Neural cell (in vitro differentiated cells): Measurements from ENCODE around the gene TBX4. TPM values are rescaled to one million over a fixed set of nuclear protein-coding genes. Genes with fewer than 3 reads are reported as not detected.
"Not testable (repeated sequence)": the region's sequence is repeated elsewhere in the genome, so short reads cannot be mapped to it uniquely, and the experiment has no call there.

Experiments
- H2AFZ ChIP-seq: fragments of 200-600, 300-800 bp; sonication (generic), shearing (Covaris generic); 2 replicates; pipeline ENCODE4 v1.6.0; 2014; ENCODE audit warnings: low read depth, mild to moderate bottlenecking, antibody characterized with exemption, low read length, moderate library complexity
- H3F3A ChIP-seq: fragments of 200-600 bp; shearing (Covaris generic); 2 replicates; pipeline ENCODE4 v1.6.1; 2016; ENCODE audit warnings: mild to moderate bottlenecking, moderate library complexity, mixed read lengths, antibody characterized with exemption, low read length; ENCODE audit not compliant: insufficient read depth, poor library complexity, severe bottlenecking
- H3K27ac ChIP-seq: fragments of 200-600, 300-800 bp; sonication (generic), shearing (Covaris generic); 2 replicates; pipeline ENCODE4 v1.5.1; 2014; ENCODE audit warnings: mild to moderate bottlenecking, low read length, moderate library complexity
- H3K27me3 ChIP-seq: fragments of 300-800, 200-600 bp; sonication (generic), shearing (Covaris generic); 2 replicates; pipeline ENCODE4 v1.6.0; 2014; ENCODE audit warnings: mild to moderate bottlenecking, low read depth, low read length, moderate library complexity; ENCODE audit not compliant: insufficient read depth
- H3K36me3 ChIP-seq: fragments of 300-800, 200-600 bp; sonication (generic), shearing (Covaris generic); 2 replicates; pipeline ENCODE4 v1.5.1; 2014; ENCODE audit warnings: mild to moderate bottlenecking, antibody characterized with exemption, low read length, moderate library complexity; ENCODE audit not compliant: insufficient read depth
- H3K4me2 ChIP-seq: fragments of 300-800, 200-600 bp; sonication (generic), shearing (Covaris generic); 2 replicates; pipeline ENCODE4 v1.6.0; 2014; ENCODE audit warnings: mild to moderate bottlenecking, low read length
- H3K4me3 ChIP-seq: fragments of 300-800, 200-600 bp; sonication (generic), shearing (Covaris generic); 2 replicates; pipeline ENCODE4 v1.5.1; 2014; ENCODE audit warnings: mild to moderate bottlenecking, low read length, moderate library complexity
- H3K79me2 ChIP-seq: fragments of 200-600 bp; shearing (Covaris generic); replicated peaks from 2 replicates; pipeline ENCODE4 v1.6.0; 2014; ENCODE audit warnings: mild to moderate bottlenecking, low read length, moderate library complexity; ENCODE audit not compliant: insufficient read depth
- H3K9ac ChIP-seq: fragments of 300-800, 200-600 bp; sonication (generic), shearing (Covaris generic); 2 replicates; pipeline ENCODE4 v1.6.1; 2016; ENCODE audit warnings: mild to moderate bottlenecking, low read length, mixed read lengths
- H3K9me2 ChIP-seq: fragments of 200-600 bp; shearing (Covaris generic); 2 replicates; pipeline ENCODE4 v1.6.1; 2016; ENCODE audit warnings: mild to moderate bottlenecking, low read length, mixed read lengths; ENCODE audit not compliant: insufficient read depth
- H3K9me3 ChIP-seq: fragments of 200-600, 300-800 bp; sonication (generic), shearing (Covaris generic); 2 replicates; pipeline ENCODE4 v1.6.1; 2016; ENCODE audit warnings: mild to moderate bottlenecking, mixed run types, low read length, moderate library complexity, mixed read lengths
- H4K20me1 ChIP-seq: fragments of 200-600 bp; shearing (Covaris generic); 2 replicates; pipeline ENCODE4 v1.6.1; 2016; ENCODE audit warnings: mild to moderate bottlenecking, mixed run types; ENCODE audit not compliant: insufficient read depth
- CTCF ChIP-seq: fragments of 450-650 bp; IDR thresholded peaks from 2 replicates; pipeline ENCODE4 v1.5.1; 2014; ENCODE audit warnings: antibody characterized with exemption, mild to moderate bottlenecking, moderate library complexity; ENCODE audit not compliant: poor library complexity, severe bottlenecking
- EP300 ChIP-seq: fragments of 450-650 bp; conservative IDR thresholded peaks from 2 replicates; pipeline ENCODE4 v1.6.1; 2014; ENCODE audit warnings: antibody characterized with exemption, mild to moderate bottlenecking, moderate library complexity; ENCODE audit not compliant: poor library complexity, severe bottlenecking
- EZH2 ChIP-seq: fragments of 200-600, 300-800 bp; shearing (Covaris generic), sonication (generic); IDR thresholded peaks from 2 replicates; pipeline ENCODE4 v1.6.1; 2014; ENCODE audit warnings: antibody characterized with exemption, low read length, borderline replicate concordance, mild to moderate bottlenecking; ENCODE audit not compliant: insufficient read depth, poor library complexity, severe bottlenecking
- MXI1 ChIP-seq: fragments of 450-650 bp; conservative IDR thresholded peaks from 2 replicates; pipeline ENCODE4 v1.6.1; 2014; ENCODE audit warnings: antibody characterized with exemption, mild to moderate bottlenecking; ENCODE audit not compliant: poor library complexity, severe bottlenecking
- POLR2AphosphoS5 ChIP-seq: IDR thresholded peaks from 2 replicates; pipeline ENCODE4 v1.6.1; 2012
- RAD21 ChIP-seq: fragments of 450-650 bp; conservative IDR thresholded peaks from 2 replicates; pipeline ENCODE4 v1.6.1; 2014; ENCODE audit warnings: antibody characterized with exemption, mild to moderate bottlenecking, moderate library complexity
- REST ChIP-seq: IDR thresholded peaks from 2 replicates; pipeline ENCODE4 v1.6.1; 2012; ENCODE audit warnings: borderline replicate concordance
- SMC3 ChIP-seq: fragments of 450-650 bp; conservative IDR thresholded peaks from 2 replicates; pipeline ENCODE4 v1.6.1; 2014; ENCODE audit warnings: antibody characterized with exemption, mild to moderate bottlenecking, moderate library complexity; ENCODE audit not compliant: poor library complexity
- TAF1 ChIP-seq: IDR thresholded peaks from 2 replicates; pipeline ENCODE4 v1.6.1; 2012; ENCODE audit warnings: low read depth
- polyA plus RNA-seq: library from polyadenylated mRNA; depleted of rRNA; stranded (reverse); fragments of >200 nt; gene quantifications from 2 replicates; pipeline ENCODE4 v1.2.3, GENCODE V29; 2014

TBX4 gene
- polyA plus RNA-seq, 1 donor from 2014 or later, result not detected

- no peaks in the 10 kb centered on the region for H3K9me2 ChIP-seq
- no peak overlapping the region for H3K4me2 ChIP-seq
- no peaks in the 10 kb centered on the region for H3K36me3 ChIP-seq
- no peaks in the 10 kb centered on the region for H4K20me1 ChIP-seq
- no peak overlapping the region for H3K4me3 ChIP-seq
- no peaks in the 10 kb centered on the region for H3F3A ChIP-seq
- no peaks in the 10 kb centered on the region for H3K27me3 ChIP-seq
- H3K9me3 ChIP-seq, result no peaks in the 10 kb centered on the region
- no peak overlapping the region for H3K9ac ChIP-seq
- no peaks in the 10 kb centered on the region for H3K79me2 ChIP-seq
- no peak for TF ChIP-seq MXI1
- TF ChIP-seq RAD21, result no peak
- no peak for TF ChIP-seq REST
- no peak for TF ChIP-seq EZH2
- TF ChIP-seq CTCF, result no peak
- TF ChIP-seq EP300, result no peak
- no peak for TF ChIP-seq SMC3
- TF ChIP-seq POLR2AphosphoS5, result no peak
- no peak for TF ChIP-seq TAF1
- H2AFZ ChIP-seq, result no peak overlapping the region
- H3K27ac ChIP-seq, result no peak overlapping the region
Measured at GRCh38 chr17:61492759-61493526, 40.7 kb downstream of the TBX4 start.

GRCh38 chr17:61493830-61494324 lies 41.7 kb downstream of the TBX4 start:
- not testable (repeated sequence) for H3K79me2 ChIP-seq, H3K4me2 ChIP-seq, H3K27me3 ChIP-seq, H3K9me2 ChIP-seq, H2AFZ ChIP-seq, H3F3A ChIP-seq, H3K4me3 ChIP-seq, H3K27ac ChIP-seq, H4K20me1 ChIP-seq, H3K36me3 ChIP-seq, H3K9ac ChIP-seq, H3K9me3 ChIP-seq
